GM18511 (cell line): Measurements from ENCODE around the gene SEMG1.

Experiments used
- ATAC-seq: cut with Tn5 transposase; IDR thresholded peaks from one replicate; pipeline ENCODE4 v1.9.1; 2021; ENCODE audit warnings: mild to moderate bottlenecking, moderate library complexity; ENCODE audit not compliant: unreplicated experiment

The SEMG1 gene, protein sequence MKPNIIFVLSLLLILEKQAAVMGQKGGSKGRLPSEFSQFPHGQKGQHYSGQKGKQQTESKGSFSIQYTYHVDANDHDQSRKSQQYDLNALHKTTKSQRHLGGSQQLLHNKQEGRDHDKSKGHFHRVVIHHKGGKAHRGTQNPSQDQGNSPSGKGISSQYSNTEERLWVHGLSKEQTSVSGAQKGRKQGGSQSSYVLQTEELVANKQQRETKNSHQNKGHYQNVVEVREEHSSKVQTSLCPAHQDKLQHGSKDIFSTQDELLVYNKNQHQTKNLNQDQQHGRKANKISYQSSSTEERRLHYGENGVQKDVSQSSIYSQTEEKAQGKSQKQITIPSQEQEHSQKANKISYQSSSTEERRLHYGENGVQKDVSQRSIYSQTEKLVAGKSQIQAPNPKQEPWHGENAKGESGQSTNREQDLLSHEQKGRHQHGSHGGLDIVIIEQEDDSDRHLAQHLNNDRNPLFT

GRCh38 chr20:45206725-45207124 lies at the start of gene SEMG1:
Gene SEMG1 (plus strand): TSS chr20:45207033. CDS start chr20:45207054, 21 bp downstream.
- no peak for ATAC-seq

DNA sequence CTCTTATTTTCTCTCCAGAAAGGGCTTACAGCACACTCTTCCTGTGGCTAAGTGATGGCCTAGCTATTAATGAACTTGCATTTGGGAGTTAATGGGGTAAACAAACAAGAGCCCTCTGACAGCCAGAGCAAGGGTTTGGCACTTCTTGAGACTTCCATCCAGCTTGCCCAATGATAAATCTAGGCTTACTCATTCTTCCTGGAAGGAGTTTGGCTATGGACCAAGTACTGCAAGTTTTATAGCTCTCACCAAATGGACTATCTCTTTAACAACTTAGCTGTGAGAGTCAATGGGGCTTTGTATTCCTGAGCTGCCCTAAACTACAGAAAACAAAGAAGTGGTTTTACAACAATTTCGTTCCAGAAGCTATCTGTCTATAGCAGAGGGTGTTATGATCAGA lies 48.9 kb upstream of the SEMG1 start:
- ATAC-seq = no peak

- no peak for ATAC-seq
These were observed 43.6 kb upstream of the SEMG1 start for GRCh38 chr20:45163083-45163803.

- ATAC-seq = no peak
These were observed 41.9 kb upstream of the SEMG1 start for GRCh38 chr20:45164906-45165305.

DNA sequence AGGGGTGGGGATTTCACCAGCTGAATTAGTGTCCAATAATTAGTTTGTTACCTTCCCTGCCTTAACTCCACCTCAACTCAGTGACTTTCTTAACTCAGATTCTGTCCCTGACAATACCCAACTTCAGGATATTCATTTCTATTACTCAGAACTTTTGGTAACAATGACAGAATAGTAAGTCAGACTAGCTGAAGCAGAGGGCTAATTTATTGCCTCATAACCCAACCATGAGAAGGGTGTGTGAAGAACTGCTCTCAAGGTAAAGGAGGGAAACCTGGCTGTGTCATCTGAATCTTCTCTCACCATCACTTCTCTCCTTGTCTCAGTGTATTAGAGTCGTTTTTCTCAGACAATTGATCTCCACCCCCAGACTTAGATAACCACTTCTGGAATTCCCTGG lies 33.3 kb upstream of the SEMG1 start:
- ATAC-seq = no peak

GRCh38 chr20:45174434-45175364 lies 32.1 kb upstream of the SEMG1 start, which contains the start of gene PI3:
Gene PI3 (plus strand): TSS chr20:45174902. CDS start chr20:45174923, 21 bp downstream.
- ATAC-seq = no peak

DNA sequence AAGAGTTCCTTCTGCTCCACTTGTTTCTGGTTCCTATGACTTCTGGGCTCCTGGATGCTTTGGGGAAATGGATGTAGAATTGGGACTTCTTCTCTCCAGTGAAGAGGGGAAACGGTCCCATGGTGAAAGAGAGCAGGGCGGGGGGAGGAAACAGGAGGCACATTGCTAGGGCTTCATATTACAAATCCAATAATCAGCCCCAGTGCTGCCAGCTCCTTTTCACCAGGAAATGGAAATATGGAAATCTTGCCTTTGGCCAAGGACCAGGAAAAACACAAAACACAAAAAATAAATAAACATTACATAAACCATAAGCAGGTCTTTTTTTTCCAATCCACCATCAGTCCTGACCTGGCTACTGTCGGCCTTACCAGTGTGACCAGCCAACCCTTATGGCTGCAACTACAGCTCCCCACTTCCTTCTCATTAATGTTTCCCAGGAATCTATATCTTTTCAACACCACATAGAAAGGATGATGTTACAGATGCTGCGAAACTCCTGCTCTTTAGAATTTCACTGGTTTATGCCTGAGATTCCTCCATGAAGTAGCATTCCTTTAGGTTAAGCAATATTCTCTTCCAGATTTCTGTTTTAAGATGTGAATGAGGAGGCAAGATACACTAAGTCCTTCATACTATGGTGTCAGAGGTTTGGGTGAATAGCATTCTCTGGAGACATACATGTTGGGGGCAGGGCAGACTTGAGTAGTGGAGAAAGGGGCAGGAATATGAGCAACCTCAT lies 30.1 kb upstream of the SEMG1 start:
- no peak for ATAC-seq

- no peak for ATAC-seq
These were observed 27.7 kb upstream of the SEMG1 start for GRCh38 chr20:45179166-45179565.

DNA sequence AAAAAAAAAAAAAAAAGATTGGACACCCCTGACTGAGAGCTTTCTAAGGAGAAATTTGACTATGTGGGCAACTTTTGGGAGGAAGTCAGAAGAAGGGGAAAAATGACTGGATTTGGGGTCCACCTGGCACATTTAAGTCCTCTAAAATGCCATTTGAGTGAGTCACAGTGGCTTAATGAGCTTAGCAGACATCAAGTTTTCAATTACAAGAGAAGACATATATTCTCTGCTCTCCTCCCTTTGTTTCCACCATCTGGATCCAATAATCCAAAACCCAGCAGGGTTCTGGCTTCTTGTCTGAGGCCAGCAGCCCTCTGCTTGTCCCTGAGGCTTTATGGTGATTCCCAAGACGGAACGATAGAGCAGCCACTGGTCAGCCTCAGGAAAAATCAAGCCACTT lies 25.2 kb upstream of the SEMG1 start:
- no peak for ATAC-seq

DNA sequence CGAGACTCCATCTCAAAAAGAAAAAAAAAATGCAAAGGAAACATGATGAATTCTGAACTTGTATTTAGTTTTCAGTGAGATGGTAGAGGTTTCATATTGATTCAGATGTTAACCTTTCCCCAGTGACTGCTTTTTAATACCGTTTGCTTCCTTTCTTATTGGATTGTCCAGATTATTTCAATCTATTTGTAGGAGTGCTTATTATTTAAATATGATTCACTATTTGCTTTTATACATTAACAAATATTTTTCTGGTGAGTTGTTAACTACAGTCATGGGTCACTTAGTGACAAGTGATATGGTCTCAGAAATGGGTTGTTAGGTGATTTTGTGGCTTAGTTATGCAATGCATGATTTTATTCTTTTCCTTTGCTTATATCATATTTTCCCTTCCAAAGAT lies 23.7 kb upstream of the SEMG1 start:
- no peak for ATAC-seq

- no peak for ATAC-seq
These were observed 19.1 kb upstream of the SEMG1 start for GRCh38 chr20:45187693-45188092.

DNA sequence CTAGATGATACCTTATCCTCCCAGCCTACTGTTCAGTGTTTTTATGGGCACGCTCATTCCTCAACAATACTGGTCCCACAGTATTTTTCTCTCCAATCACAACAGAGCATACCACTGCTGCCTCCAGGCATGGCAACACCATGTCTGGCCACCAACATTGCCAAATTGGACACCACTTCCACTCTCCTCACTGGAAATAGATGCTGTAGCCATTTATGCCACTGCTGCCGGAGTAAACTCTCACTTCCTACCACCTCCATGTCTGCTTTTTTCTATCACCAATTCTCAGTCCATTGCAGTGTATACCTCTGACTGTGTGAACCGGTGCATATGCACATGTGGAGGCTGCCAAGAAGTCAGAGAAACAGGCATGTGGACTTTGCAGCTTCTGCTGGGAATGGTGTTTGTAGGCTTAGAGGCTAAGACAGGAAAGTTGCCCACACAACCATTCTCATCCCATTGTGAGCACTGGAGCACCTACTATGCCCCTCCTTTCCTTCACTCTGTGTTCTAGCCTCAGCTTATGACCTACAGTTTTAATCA lies 17.7 kb upstream of the SEMG1 start:
- no peak for ATAC-seq

DNA sequence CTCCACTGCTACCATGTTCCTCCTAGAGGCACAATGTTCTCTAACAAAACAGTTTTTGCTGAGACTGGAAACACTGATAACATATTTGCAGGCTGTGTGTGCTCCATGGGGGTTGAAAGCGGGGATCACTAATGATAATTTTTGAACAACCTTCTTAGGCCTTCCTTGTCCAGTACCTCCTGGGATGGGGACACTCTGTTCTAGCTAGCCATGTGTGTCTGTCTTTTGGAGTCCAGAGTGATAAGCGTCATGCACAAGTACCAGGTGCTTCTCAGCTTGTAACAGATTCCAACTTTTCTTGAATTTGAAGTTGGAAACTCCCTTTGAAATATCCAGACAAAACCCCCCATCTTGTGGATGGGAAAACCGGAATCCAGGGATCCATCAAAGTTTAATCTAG lies 17.0 kb upstream of the SEMG1 start:
- ATAC-seq = no peak

DNA sequence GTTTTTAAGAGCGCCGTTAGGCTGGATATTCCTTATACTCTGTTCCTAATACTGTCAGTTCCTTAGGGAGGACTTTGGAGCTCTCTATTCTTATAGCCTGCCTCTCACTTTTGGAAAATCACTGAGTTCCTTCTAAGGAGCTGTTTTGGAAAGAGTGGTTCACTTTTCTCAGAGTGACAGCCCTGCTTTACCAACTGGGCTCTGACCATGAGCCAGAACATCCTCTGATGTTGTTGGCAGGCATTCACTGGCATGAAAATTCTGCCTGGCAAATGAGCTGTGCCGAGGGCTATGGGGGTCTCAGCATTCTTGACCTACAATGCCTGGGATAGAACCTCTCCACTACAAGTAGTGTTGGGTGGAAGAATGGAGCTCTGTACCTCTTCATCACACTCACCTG lies 14.9 kb upstream of the SEMG1 start:
- ATAC-seq = no peak

DNA sequence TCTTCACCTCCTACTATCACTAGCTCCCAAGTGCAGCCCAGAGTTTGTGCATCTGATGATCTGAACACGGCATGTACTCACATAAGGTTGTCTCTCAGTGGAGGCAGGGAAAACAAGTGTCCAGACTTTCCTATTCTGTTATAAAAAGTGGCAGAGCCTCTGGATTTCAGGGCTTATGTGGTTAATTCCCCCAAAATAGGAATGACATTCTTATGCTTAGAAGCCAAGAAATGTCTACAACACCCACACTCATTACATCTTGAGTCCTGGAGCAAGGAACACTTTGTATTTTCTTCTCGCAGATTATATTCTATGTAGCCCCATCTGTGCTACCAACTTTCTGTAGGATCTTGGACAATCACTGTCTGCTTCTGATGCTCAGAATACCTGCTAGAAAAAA lies 13.5 kb upstream of the SEMG1 start:
- ATAC-seq = no peak

DNA sequence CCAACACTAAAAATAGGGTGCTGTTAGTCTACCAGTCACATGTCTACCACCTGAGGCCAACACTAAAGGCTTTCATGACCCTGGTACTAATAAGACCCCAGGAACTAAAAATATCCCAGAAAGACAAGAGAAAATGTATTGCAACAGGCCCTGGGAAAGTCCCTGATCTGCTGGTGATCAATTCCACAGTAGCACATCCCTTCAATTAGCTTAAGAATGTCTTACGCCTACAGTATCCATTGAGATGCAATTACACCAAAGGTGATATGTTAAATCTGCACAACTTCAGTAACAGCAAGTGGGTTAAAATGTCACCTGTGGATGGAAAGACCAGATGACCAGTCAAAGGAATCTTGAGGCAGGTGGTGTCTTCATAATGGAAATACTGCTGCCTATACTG lies 3.1 kb downstream of the SEMG1 start:
- ATAC-seq = no peak

- ATAC-seq = no peak
These were observed 5.0 kb downstream of the SEMG1 start for GRCh38 chr20:45211569-45212474.

DNA sequence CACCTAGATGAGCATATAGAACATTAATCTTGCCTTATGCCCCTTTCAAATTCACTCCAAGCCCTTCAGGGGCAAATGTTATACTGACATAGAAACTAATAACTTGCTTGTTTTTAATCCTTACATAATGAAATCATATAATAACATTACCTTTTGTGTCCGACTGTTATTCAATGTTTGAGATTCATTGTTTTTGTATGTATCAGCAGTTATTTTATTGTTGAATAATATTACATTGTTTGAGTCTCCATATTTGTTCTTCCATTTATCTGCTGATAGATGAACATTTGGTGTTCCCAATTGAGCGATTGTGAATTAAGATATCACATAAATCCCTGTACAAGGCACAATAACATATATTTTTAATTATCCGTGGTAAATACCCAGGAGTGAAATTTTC lies 6.0 kb downstream of the SEMG1 start:
- ATAC-seq = no peak

DNA sequence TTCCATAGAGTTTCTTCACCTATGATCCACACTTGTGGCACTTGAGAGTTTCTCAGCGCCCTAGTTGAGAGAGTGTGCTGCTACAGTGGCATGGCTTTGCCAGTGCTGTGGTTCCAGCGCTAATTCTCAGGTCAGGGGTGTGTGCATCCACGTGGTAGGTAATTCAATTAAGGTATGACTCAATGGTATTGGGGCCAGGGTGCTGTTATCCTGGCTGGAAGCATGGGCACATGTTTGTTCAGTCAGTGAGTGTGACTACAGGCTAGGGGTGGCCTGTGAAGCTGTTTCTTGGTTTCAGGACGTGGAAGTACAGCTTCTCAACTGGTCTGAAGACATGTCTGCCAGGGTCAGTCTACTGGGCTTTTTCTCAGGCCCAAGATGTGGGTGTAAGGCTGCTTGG lies 11.3 kb downstream of the SEMG1 start:
- ATAC-seq = no peak
